SW 1271 (cell line): ENCODE data around the gene TPPP2.
A peak's percentile ranks its signal among the peaks of the same experiment; 100 is the strongest.

Experiments
- DNase-seq, 2 experiments: peaks; one replicate each; lab custom pipeline; 2025; lab: John Stamatoyannopoulos, UW

Gene TPPP2

GRCh38 chr14:21017528-21018245, 12.3 kb upstream of the TPPP2 start:
- no peak for DNase-seq

- no peak for DNase-seq
These were observed 11.7 kb upstream of the TPPP2 start for GRCh38 chr14:21018286-21018685.

- no peak for DNase-seq
These were observed 11.2 kb upstream of the TPPP2 start for GRCh38 chr14:21018781-21019180.

GRCh38 chr14:21019366-21019765, 10.7 kb upstream of the TPPP2 start:
- no peak for DNase-seq

GRCh38 chr14:21020977-21021545, 9.0 kb upstream of the TPPP2 start:
- no peak for DNase-seq

- no peak for DNase-seq
These were observed 7.3 kb upstream of the TPPP2 start for GRCh38 chr14:21022686-21023085.

- DNase-seq: no peak
These were observed 6.8 kb upstream of the TPPP2 start for GRCh38 chr14:21023174-21023573.

GRCh38 chr14:21023817-21024584, 6.0 kb upstream of the TPPP2 start:
- no peak for DNase-seq

GRCh38 chr14:21024585-21025370, 5.2 kb upstream of the TPPP2 start, which contains the start of gene NDRG2:
NDRG2 (minus strand) TSS chr14:21025061; CDS start chr14:21023315, 1,746 bp downstream.
- DNase-seq: peak in 1 of 2 experiments; percentile 52

- no peak for DNase-seq
These were observed 4.4 kb upstream of the TPPP2 start for GRCh38 chr14:21025371-21026273.

GRCh38 chr14:21026274-21026987, 3.6 kb upstream of the TPPP2 start:
- no peak for DNase-seq

GRCh38 chr14:21026988-21027315, 3.1 kb upstream of the TPPP2 start:
- no peak for DNase-seq

GRCh38 chr14:21030531-21030930, 514 bp downstream of the TPPP2 start:
- DNase-seq: no peak

GRCh38 chr14:21032326-21033132, 2.5 kb downstream of the TPPP2 start:
- DNase-seq: no peak

- DNase-seq: no peak
These were observed 3.2 kb downstream of the TPPP2 start for GRCh38 chr14:21033133-21033698.

- DNase-seq: no peak
These were observed 4.7 kb downstream of the TPPP2 start, which contains the start of gene RNASE13 for GRCh38 chr14:21034707-21035106. RNASE13 (minus strand) TSS chr14:21034807; CDS start chr14:21034288, 519 bp downstream.

- no peak for DNase-seq
These were observed 6.7 kb downstream of the TPPP2 start for GRCh38 chr14:21036751-21037150.

GRCh38 chr14:21037156-21037555, 7.1 kb downstream of the TPPP2 start:
- no peak for DNase-seq
